ENCODE data around the gene TTLL8.

DNA sequence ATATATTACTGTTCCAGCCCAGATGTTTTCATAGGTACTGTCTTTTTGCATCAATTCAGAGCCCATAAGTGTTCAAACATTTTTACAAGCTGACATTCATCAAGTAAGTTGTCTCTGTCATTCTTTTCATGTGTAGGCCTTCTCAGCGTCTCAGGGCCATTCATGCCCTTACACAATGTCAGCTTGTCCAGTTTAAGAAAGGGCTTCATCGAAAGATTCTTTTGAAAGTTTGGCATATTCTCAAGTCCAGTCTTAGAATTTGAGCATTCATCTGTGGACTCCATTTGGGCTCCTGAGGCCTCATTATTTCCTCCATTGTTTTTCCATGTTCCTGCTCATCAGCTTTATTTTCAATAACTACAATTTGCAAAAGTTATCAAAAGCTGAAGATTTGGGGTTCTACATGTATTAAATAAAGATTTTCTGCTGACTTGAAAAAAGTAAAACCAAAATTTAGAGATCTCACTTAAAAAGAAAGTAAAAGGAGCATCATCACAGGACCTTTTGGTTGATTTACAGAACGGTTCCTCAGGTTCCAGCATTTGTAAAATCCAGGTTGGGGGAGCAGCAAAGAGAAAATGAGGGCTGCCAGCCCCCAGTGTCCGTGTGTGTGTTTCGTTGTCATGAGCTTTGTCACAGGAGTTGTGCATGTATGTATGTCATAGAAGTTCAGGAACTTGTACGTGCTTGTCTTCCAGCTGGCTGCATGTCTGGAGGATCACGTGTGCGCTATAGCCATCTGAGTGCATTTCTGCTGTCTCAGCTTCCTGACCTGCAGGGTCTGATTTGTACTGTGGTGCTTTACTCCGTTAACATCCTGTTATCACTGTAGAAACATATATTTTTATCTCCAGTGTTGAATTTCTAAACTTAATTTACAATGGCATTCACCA lies 47.4 kb upstream of the TTLL8 start:
- TF ChIP-seq, protein P1, sequence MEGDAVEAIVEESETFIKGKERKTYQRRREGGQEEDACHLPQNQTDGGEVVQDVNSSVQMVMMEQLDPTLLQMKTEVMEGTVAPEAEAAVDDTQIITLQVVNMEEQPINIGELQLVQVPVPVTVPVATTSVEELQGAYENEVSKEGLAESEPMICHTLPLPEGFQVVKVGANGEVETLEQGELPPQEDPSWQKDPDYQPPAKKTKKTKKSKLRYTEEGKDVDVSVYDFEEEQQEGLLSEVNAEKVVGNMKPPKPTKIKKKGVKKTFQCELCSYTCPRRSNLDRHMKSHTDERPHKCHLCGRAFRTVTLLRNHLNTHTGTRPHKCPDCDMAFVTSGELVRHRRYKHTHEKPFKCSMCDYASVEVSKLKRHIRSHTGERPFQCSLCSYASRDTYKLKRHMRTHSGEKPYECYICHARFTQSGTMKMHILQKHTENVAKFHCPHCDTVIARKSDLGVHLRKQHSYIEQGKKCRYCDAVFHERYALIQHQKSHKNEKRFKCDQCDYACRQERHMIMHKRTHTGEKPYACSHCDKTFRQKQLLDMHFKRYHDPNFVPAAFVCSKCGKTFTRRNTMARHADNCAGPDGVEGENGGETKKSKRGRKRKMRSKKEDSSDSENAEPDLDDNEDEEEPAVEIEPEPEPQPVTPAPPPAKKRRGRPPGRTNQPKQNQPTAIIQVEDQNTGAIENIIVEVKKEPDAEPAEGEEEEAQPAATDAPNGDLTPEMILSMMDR (IDR thresholded peaks at IDR 0.05), result no peak
- TF ChIP-seq POLR2A (IDR thresholded peaks at IDR 0.05), result no peak
